ENCODE measurements around the gene SH3BP4.

GRCh38 chr2:234980451-234981187, 28.8 kb downstream of the SH3BP4 start:
- TF ChIP-seq CTCF (IDR thresholded peaks at IDR 0.05) (no peak), EZH2phosphoT487 (IDR thresholded peaks at IDR 0.05) (no peak), EZH2 (IDR thresholded peaks at IDR 0.05) (no peak)

Data from neural progenitor cell (in vitro differentiated cells).